ENCODE data around the gene FCHSD1. TPM values are rescaled to one million over a fixed set of nuclear protein-coding genes. Genes with fewer than 3 reads are reported as not detected.

FCHSD1 gene
- polyA plus RNA-seq, 6 donors from 2014 or later = 4.9 to 12.1 (median 8.2) TPM

- H3K36me3 Mint-ChIP-seq = peaks cover 6 to 10% of the 10 kb centered on the region in 2 donors
- peak overlapping the region in 4 of 6 donors; percentile 8 to 79 (median 24) for H3K27ac Mint-ChIP-seq
- ATAC-seq (ENCODE audit: low read depth in 2 of 2) = no peak
- H3K4me1 Mint-ChIP-seq = peaks cover 32 to 54% (median 34%) of the 10 kb centered on the region in 3 donors
- DNase-seq = no peak
- no peaks in the 10 kb centered on the region for H3K27me3 Mint-ChIP-seq
- H3K9me3 Mint-ChIP-seq = peaks cover 0 to 5% (median 0%) of the 10 kb centered on the region in 7 donors
- no peak overlapping the region for H3K4me3 Mint-ChIP-seq
These were observed 53.4 kb downstream of the FCHSD1 start for GRCh38 chr5:141597814-141598213.

DNA sequence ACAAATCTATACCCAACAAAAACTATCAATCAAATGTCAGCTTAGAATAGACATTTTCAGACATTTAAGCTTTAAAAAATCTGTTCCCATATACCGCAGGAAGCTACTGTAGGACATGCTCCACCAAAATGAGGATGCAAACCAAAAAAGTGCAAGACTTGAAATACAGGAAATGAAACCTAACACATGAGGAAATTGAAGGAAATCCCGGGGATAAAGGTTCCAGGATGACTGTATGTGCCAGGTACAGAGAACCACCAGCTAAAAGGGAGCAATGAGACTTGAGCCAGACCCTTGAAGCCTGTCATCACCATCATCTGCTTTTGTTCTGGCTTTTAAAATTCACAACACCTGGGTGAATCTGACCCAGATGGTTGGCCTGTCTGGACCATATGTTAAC lies 53.8 kb downstream of the FCHSD1 start:
- H3K4me3 Mint-ChIP-seq = no peak overlapping the region
- peaks cover 34 to 56% (median 38%) of the 10 kb centered on the region in 3 donors for H3K4me1 Mint-ChIP-seq
- ATAC-seq (ENCODE audit: low read depth in 2 of 2) (peak; percentile 10 to 21), DNase-seq (no peak)
- no peaks in the 10 kb centered on the region for H3K27me3 Mint-ChIP-seq
- H3K9me3 Mint-ChIP-seq = peaks cover 0 to 5% (median 0%) of the 10 kb centered on the region in 7 donors
- peaks cover 6 to 10% of the 10 kb centered on the region in 2 donors for H3K36me3 Mint-ChIP-seq
- peak overlapping the region in 4 of 6 donors; percentile 8 to 79 (median 24) for H3K27ac Mint-ChIP-seq

DNA sequence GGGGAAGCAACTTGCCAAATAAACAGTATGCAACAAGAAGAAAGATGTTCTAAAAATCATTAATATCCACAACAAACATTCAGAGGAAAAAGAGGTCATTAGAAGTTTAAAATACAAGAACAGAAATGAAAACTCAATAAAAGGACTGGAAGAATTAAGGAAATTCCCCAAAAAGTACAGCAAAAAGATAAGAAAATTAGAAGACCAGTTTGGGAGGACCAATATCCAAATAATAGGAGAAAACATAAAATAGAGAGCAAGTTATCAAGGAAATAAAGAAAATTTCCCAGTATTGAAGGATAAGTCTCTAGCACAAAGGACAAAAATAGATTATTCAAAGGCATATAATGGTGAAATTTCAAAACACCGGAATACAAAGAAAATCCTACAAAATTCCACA lies 54.4 kb downstream of the FCHSD1 start:
- Mint-ChIP-seq H3K4me1 (peaks cover 38 to 56% (median 43%) of the 10 kb centered on the region in 3 donors), H3K36me3 (peaks cover 6 to 10% of the 10 kb centered on the region in 2 donors), H3K4me3 (peak overlapping the region in 2 of 8 donors; percentile 43 to 46), H3K9me3 (peaks cover 0 to 5% (median 0%) of the 10 kb centered on the region in 7 donors), H3K27me3 (no peaks in the 10 kb centered on the region), H3K27ac (peak overlapping the region in 4 of 6 donors; percentile 2 to 85 (median 75))
- DNase-seq = no peak
- ATAC-seq (ENCODE audit: low read depth in 2 of 2) = no peak

- Mint-ChIP-seq H3K9me3 (no peaks in the 10 kb centered on the region), H3K36me3 (no peaks in the 10 kb centered on the region), H3K27ac (no peak overlapping the region), H3K4me3 (no peak overlapping the region), H3K4me1 (peaks cover 14 to 32% (median 24%) of the 10 kb centered on the region in 3 donors), H3K27me3 (no peaks in the 10 kb centered on the region)
- DNase-seq (no peak), ATAC-seq (ENCODE audit: low read depth in 2 of 2) (no peak)
These were observed 61.1 kb downstream of the FCHSD1 start for GRCh38 chr5:141590127-141590526.

Other genes with a start within 250 kb of the FCHSD1 start
- gene PCDHGA9, start 248.6 kb downstream of the FCHSD1 start, polyA plus RNA-seq (ENCODE audit: low read depth in 6 of 6) = under 1 TPM in 1 of 6 donors, not detected in 5; 0.25 TPM
- under 1 TPM in 2 of 6 donors, not detected in 4; 0.11 to 0.17 TPM for gene PCDHGB6, start 243.4 kb downstream of the FCHSD1 start, polyA plus RNA-seq (ENCODE audit: low read depth in 6 of 6)
- gene PCDHGA10, start 238.4 kb downstream of the FCHSD1 start, polyA plus RNA-seq (ENCODE audit: low read depth in 6 of 6) = under 1 TPM in 1 of 6 donors, not detected in 5; 0.05 TPM
- not detected for gene PCDHGB7, start 233.7 kb downstream of the FCHSD1 start, polyA plus RNA-seq (ENCODE audit: low read depth in 6 of 6)
- not detected for gene PCDHGA11, start 230.4 kb downstream of the FCHSD1 start, polyA plus RNA-seq (ENCODE audit: low read depth in 6 of 6)
- under 1 TPM in 3 of 6 donors, not detected in 3; 0.09 to 0.16 (median 0.11) TPM for gene PCDHGA12, start 220.9 kb downstream of the FCHSD1 start, polyA plus RNA-seq (ENCODE audit: low read depth in 6 of 6)
- gene PCDHGC3, start 175.5 kb downstream of the FCHSD1 start, polyA plus RNA-seq (ENCODE audit: low read depth in 6 of 6) = under 1 TPM in 3 of 6 donors, not detected in 3; 0.35 to 0.86 (median 0.61) TPM
- not detected for gene PCDHGC4, start 166.4 kb downstream of the FCHSD1 start, polyA plus RNA-seq (ENCODE audit: low read depth in 6 of 6)
- not detected for gene PCDHGC5, start 162.3 kb downstream of the FCHSD1 start, polyA plus RNA-seq (ENCODE audit: low read depth in 6 of 6)
- 10 to 100 TPM; 29.5 to 54.9 (median 45.9) TPM for gene DIAPH1, start 32.4 kb downstream of the FCHSD1 start, polyA plus RNA-seq (ENCODE audit: low read depth in 6 of 6)
- gene HDAC3, start 14.6 kb downstream of the FCHSD1 start, polyA plus RNA-seq (ENCODE audit: low read depth in 6 of 6) = 100 to 1,000 TPM in 3 of 6 donors, 10 to 100 TPM in 3; 88.0 to 173 (median 99.5) TPM
- 1 to 10 TPM; 1.3 to 3.8 (median 2.3) TPM for gene RELL2, start 14.4 kb downstream of the FCHSD1 start, polyA plus RNA-seq (ENCODE audit: low read depth in 6 of 6)
- not detected for gene ARAP3, start 30.8 kb upstream of the FCHSD1 start, polyA plus RNA-seq (ENCODE audit: low read depth in 6 of 6)
- gene PCDH1, start 227.0 kb upstream of the FCHSD1 start, polyA plus RNA-seq (ENCODE audit: low read depth in 6 of 6) = not detected